ENCODE measurements around the gene LIX1. TPM values are rescaled to one million over a fixed set of nuclear protein-coding genes. Genes with fewer than 3 reads are reported as not detected.
"Not testable (repeated sequence)": the region's sequence is repeated elsewhere in the genome, so short reads cannot be mapped to it uniquely, and the experiment has no call there.

LIX1 gene
- total RNA-seq, 1 experiment from 2014 or later, result not detected

DNA sequence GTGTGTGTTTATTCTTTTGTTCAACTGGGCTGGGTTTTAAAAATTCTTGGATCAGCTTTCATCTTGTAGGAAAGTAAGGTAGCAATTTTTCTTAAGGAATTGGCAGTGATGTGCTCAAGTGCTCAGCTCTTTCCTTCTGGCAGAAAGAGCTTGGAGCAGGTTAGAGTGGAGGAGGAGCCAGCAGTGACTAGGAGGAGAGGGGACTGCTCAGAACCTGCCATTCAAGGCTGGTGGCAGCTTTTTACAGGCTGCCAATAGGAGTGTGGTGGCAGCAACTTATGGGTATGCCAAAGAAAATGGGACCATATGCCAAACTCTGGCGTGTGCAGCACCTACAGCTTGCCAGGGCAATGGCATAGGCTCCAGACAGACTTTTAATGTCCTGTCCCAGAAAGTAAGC is 2.2 kb downstream of the LIX1 start:
- not testable (repeated sequence) for H3K9me3 ChIP-seq (ENCODE audit: low read length); H4K20me1 ChIP-seq (ENCODE audit: insufficient read depth, low read depth, low read length); H2AFZ ChIP-seq (ENCODE audit: low read length); H3K79me2 ChIP-seq (ENCODE audit: low read length); H3K4me3 ChIP-seq (ENCODE audit: low read length); H3K27me3 ChIP-seq (ENCODE audit: low read length); DNase-seq; H3K27ac ChIP-seq (ENCODE audit: low read length); H3K4me2 ChIP-seq (ENCODE audit: low read depth, low read length, poor library complexity, severe bottlenecking); H3K36me3 ChIP-seq (ENCODE audit: insufficient read depth, low read length); H3K9me2 ChIP-seq (replicated peaks; ENCODE audit: insufficient read depth, low read length); H3K9ac ChIP-seq (ENCODE audit: low read length)
- peaks cover 19% of the 10 kb centered on the region for H3K4me1 ChIP-seq (ENCODE audit: low read length)

DNA sequence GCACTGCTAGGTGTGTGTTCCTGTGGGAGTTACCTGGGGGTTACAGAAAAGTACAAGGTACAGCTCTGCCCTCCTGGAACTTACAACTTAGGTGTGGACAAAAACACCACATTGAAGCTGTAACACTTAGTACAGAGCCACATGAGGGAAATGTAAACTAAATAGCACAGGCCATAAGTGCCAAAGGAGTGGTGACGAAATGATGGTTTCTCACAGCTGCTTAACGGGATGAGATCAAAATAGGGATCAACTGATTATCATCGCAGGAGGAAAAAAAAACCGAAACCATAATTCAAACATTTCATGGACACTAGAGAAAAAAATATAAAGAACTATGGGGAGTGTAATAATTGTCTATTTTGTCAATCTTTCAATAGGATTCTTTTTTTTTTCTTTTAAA is 5.9 kb downstream of the LIX1 start:
- Histone ChIP-seq H3K27ac (ENCODE audit: low read length) (no peak overlapping the region), H3K4me3 (ENCODE audit: low read length) (no peak overlapping the region), H2AFZ (ENCODE audit: low read length) (no peak overlapping the region), H3K36me3 (ENCODE audit: insufficient read depth, low read length) (no peaks in the 10 kb centered on the region), H3K4me2 (ENCODE audit: low read depth, low read length, poor library complexity, severe bottlenecking) (no peak overlapping the region), H3K79me2 (ENCODE audit: low read length) (no peaks in the 10 kb centered on the region), H3K27me3 (ENCODE audit: low read length) (no peaks in the 10 kb centered on the region), H3K9me2 (replicated peaks; ENCODE audit: insufficient read depth, low read length) (no peaks in the 10 kb centered on the region), H3K9me3 (ENCODE audit: low read length) (no peaks in the 10 kb centered on the region), H3K9ac (ENCODE audit: low read length) (no peak overlapping the region), H4K20me1 (ENCODE audit: insufficient read depth, low read depth, low read length) (no peaks in the 10 kb centered on the region), H3K4me1 (ENCODE audit: low read length) (peaks cover 24% of the 10 kb centered on the region)
- DNase-seq, result no peak

DNA sequence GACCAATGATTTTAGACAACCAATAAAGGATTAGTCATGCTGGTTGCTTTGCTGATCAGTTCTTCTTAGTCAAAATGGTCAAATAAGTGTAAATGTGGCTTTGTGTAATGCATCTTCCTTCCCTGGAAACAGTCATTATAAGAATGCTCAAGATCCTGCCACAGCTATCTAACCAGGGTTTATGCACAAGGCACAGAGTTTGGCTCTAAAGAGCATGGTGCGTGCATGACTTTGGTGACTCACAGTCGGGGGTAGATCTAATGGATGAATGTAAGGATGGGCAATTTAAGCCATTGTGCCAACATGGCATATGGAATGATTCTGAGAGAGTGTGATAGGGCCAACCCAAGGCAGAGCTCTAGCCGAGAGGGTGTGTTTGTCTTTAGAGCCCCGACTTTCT is 6.5 kb downstream of the LIX1 start:
- H3K4me2 ChIP-seq (ENCODE audit: low read depth, low read length, poor library complexity, severe bottlenecking), result no peak overlapping the region
- H3K9ac ChIP-seq (ENCODE audit: low read length), result no peak overlapping the region
- H3K79me2 ChIP-seq (ENCODE audit: low read length), result no peaks in the 10 kb centered on the region
- no peaks in the 10 kb centered on the region for H3K27me3 ChIP-seq (ENCODE audit: low read length)
- no peak overlapping the region for H2AFZ ChIP-seq (ENCODE audit: low read length)
- no peak for DNase-seq
- H3K9me3 ChIP-seq (ENCODE audit: low read length), result no peaks in the 10 kb centered on the region
- peaks cover 22% of the 10 kb centered on the region for H3K4me1 ChIP-seq (ENCODE audit: low read length)
- no peaks in the 10 kb centered on the region for H3K36me3 ChIP-seq (ENCODE audit: insufficient read depth, low read length)
- H4K20me1 ChIP-seq (ENCODE audit: insufficient read depth, low read depth, low read length), result no peaks in the 10 kb centered on the region
- no peak overlapping the region for H3K4me3 ChIP-seq (ENCODE audit: low read length)
- no peak overlapping the region for H3K27ac ChIP-seq (ENCODE audit: low read length)
- no peaks in the 10 kb centered on the region for H3K9me2 ChIP-seq (replicated peaks; ENCODE audit: insufficient read depth, low read length)

DNA sequence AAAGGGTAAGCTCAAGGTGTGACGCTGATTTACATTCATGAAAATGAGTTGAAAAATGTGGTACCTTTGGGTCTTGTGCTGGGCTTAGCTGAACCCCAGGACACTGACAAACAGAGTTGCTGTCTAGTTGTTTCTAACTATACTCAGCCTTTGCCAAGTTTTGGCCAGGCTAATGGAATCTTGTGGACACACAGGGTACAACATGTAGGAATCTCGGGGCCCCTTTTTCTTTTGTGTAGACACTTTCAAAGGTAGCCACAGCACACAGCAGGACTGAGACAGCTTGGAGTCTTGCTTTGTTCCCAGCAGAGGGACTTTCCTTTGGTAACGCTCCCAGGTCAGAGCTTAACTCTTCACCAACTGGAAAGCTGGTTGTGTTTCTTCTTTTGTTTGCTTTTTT is 7.8 kb downstream of the LIX1 start:
- Histone ChIP-seq H3K4me1 (ENCODE audit: low read length) (peaks cover 11% of the 10 kb centered on the region), H3K9me2 (replicated peaks; ENCODE audit: insufficient read depth, low read length) (no peaks in the 10 kb centered on the region), H3K4me3 (ENCODE audit: low read length) (no peak overlapping the region), H3K36me3 (ENCODE audit: insufficient read depth, low read length) (no peaks in the 10 kb centered on the region), H2AFZ (ENCODE audit: low read length) (no peak overlapping the region), H3K27me3 (ENCODE audit: low read length) (no peaks in the 10 kb centered on the region), H3K27ac (ENCODE audit: low read length) (no peak overlapping the region), H3K9me3 (ENCODE audit: low read length) (no peaks in the 10 kb centered on the region), H3K4me2 (ENCODE audit: low read depth, low read length, poor library complexity, severe bottlenecking) (no peak overlapping the region), H3K79me2 (ENCODE audit: low read length) (no peaks in the 10 kb centered on the region), H3K9ac (ENCODE audit: low read length) (no peak overlapping the region), H4K20me1 (ENCODE audit: insufficient read depth, low read depth, low read length) (no peaks in the 10 kb centered on the region)
- no peak for DNase-seq

DNA sequence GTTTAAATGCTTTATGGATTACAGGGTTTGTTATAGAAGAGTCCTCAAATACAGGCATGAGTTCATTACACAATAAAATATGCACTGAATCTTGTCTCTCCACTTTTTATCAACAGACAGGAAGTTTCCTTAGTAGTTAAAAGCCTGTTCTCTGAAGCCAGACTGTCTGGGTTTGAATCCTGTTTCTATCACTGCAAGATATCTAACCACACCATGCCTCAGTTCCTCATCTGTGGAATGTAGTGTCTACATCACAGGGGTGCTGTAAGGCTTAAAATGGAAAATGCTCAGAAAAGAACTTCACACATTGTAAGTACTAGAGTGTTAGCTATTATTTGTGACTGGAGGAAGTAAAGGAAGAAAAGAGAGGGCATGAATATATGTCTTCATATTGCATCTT is 9.3 kb downstream of the LIX1 start:
- Histone ChIP-seq H3K4me2 (ENCODE audit: low read depth, low read length, poor library complexity, severe bottlenecking) (no peak overlapping the region), H3K4me3 (ENCODE audit: low read length) (no peak overlapping the region), H3K27ac (ENCODE audit: low read length) (no peak overlapping the region), H3K9me3 (ENCODE audit: low read length) (no peaks in the 10 kb centered on the region), H3K27me3 (ENCODE audit: low read length) (no peaks in the 10 kb centered on the region), H3K9ac (ENCODE audit: low read length) (no peak overlapping the region), H3K36me3 (ENCODE audit: insufficient read depth, low read length) (no peaks in the 10 kb centered on the region), H3K79me2 (ENCODE audit: low read length) (no peaks in the 10 kb centered on the region), H3K4me1 (ENCODE audit: low read length) (peaks cover 8% of the 10 kb centered on the region; the same call in 1 of the 2 replicates), H4K20me1 (ENCODE audit: insufficient read depth, low read depth, low read length) (no peaks in the 10 kb centered on the region), H2AFZ (ENCODE audit: low read length) (no peak overlapping the region), H3K9me2 (replicated peaks; ENCODE audit: insufficient read depth, low read length) (no peaks in the 10 kb centered on the region)
- no peak for DNase-seq

DNA sequence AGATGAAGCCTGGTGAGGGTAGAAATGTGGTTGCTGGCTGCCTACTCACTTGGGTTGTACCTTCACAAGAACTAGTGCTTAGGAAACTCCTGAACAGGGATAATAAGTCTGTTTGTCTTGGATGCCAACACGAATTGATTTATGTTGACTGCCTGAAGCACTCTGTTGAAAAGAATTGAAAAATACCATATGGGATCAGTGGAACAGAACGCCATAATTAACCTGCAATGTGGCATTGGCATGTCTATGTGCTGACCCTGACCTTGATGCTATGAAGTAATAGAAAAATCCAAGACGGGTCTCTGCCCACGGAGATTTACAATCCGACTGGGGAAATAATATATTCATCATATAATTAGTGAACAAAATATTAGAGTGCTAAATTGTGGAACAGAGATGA is 10.5 kb downstream of the LIX1 start:
- H2AFZ ChIP-seq (ENCODE audit: low read length), result no peak overlapping the region
- no peak overlapping the region for H3K27ac ChIP-seq (ENCODE audit: low read length)
- H3K9me2 ChIP-seq (replicated peaks; ENCODE audit: insufficient read depth, low read length), result no peaks in the 10 kb centered on the region
- no peaks in the 10 kb centered on the region for H3K36me3 ChIP-seq (ENCODE audit: insufficient read depth, low read length)
- H3K27me3 ChIP-seq (ENCODE audit: low read length), result no peaks in the 10 kb centered on the region
- H3K9me3 ChIP-seq (ENCODE audit: low read length), result no peaks in the 10 kb centered on the region
- H3K4me3 ChIP-seq (ENCODE audit: low read length), result no peak overlapping the region
- no peaks in the 10 kb centered on the region for H3K79me2 ChIP-seq (ENCODE audit: low read length)
- no peak overlapping the region for H3K4me2 ChIP-seq (ENCODE audit: low read depth, low read length, poor library complexity, severe bottlenecking)
- DNase-seq, result no peak
- peaks cover 8% of the 10 kb centered on the region; the same call in 1 of the 2 replicates for H3K4me1 ChIP-seq (ENCODE audit: low read length)
- H3K9ac ChIP-seq (ENCODE audit: low read length), result no peak overlapping the region
- H4K20me1 ChIP-seq (ENCODE audit: insufficient read depth, low read depth, low read length), result no peaks in the 10 kb centered on the region

DNA sequence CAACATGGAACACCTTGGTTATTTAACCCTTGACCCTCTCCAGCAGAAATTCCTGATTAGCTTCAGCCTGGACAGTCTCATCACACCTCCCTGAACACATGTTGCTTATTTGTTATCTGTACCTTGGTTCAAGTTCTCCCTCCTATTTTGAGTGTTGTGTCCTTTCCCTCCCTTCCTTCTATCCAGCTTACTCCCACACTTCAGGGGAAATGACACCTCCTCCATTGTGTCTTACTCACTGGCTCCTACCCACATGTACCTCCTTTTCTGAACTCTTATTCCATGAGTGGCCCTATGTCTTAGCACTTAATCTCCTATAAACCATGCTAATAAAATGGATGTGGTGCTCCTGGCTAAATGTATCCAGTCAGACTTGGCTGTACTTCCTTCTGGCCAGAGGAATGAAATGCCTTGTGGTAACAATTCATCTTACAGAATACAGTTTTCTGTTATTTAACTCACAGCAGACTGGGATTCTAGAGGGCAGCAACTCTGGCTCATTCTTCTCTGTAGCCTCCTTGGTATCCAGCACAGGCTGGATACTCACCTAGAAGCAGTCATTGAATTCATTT is 11.2 kb downstream of the LIX1 start:
- Histone ChIP-seq H3K79me2 (ENCODE audit: low read length) (no peaks in the 10 kb centered on the region), H2AFZ (ENCODE audit: low read length) (no peak overlapping the region), H3K36me3 (ENCODE audit: insufficient read depth, low read length) (no peaks in the 10 kb centered on the region), H3K4me2 (ENCODE audit: low read depth, low read length, poor library complexity, severe bottlenecking) (no peak overlapping the region), H3K27ac (ENCODE audit: low read length) (no peak overlapping the region), H3K4me1 (ENCODE audit: low read length) (peaks cover 8% of the 10 kb centered on the region; the same call in 1 of the 2 replicates), H3K9me3 (ENCODE audit: low read length) (no peaks in the 10 kb centered on the region), H3K9ac (ENCODE audit: low read length) (no peak overlapping the region), H3K27me3 (ENCODE audit: low read length) (no peaks in the 10 kb centered on the region), H4K20me1 (ENCODE audit: insufficient read depth, low read depth, low read length) (no peaks in the 10 kb centered on the region), H3K4me3 (ENCODE audit: low read length) (no peak overlapping the region), H3K9me2 (replicated peaks; ENCODE audit: insufficient read depth, low read length) (no peaks in the 10 kb centered on the region)
- no peak for DNase-seq

DNA sequence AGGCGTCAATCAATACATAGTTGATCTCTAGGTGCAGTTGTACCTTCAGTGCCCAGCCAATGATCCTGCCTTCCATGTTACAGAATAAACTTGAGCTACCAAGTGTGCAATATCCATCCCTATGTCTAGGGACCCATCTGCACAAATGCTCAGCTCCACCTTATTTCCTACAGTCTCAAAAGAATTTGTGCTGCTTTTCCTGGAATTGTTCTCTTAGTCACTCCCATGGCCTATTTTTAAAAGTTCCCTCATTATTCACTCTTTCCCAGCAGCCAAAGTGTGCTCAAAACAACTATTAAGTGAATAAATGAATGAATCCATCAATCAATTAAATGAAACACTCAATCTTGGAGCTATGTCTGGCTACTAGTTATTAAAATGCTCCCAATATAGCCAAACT is 14.7 kb downstream of the LIX1 start:
- no peaks in the 10 kb centered on the region for H3K9me3 ChIP-seq (ENCODE audit: low read length)
- no peak overlapping the region for H3K27ac ChIP-seq (ENCODE audit: low read length)
- no peak overlapping the region for H3K4me2 ChIP-seq (ENCODE audit: low read depth, low read length, poor library complexity, severe bottlenecking)
- no peak for DNase-seq
- no peak overlapping the region for H3K9ac ChIP-seq (ENCODE audit: low read length)
- H3K27me3 ChIP-seq (ENCODE audit: low read length), result no peaks in the 10 kb centered on the region
- H2AFZ ChIP-seq (ENCODE audit: low read length), result no peak overlapping the region
- H3K79me2 ChIP-seq (ENCODE audit: low read length), result no peaks in the 10 kb centered on the region
- H3K36me3 ChIP-seq (ENCODE audit: insufficient read depth, low read length), result no peaks in the 10 kb centered on the region
- no peaks in the 10 kb centered on the region for H3K9me2 ChIP-seq (replicated peaks; ENCODE audit: insufficient read depth, low read length)
- no peaks in the 10 kb centered on the region for H3K4me1 ChIP-seq (ENCODE audit: low read length)
- no peak overlapping the region for H3K4me3 ChIP-seq (ENCODE audit: low read length)
- H4K20me1 ChIP-seq (ENCODE audit: insufficient read depth, low read depth, low read length), result no peaks in the 10 kb centered on the region
